H1 (cell line): ENCODE data around the gene COL26A1. TPM values are rescaled to one million over a fixed set of nuclear protein-coding genes. Genes with fewer than 3 reads are reported as not detected.
"Not testable (repeated sequence)": the region's sequence is repeated elsewhere in the genome, so short reads cannot be mapped to it uniquely, and the experiment has no call there.

Experiments
- CTCF ChIA-PET: fragments of 300-600 bp; sonication (Branson Sonifier 250); formaldehyde crosslinking; loops from one replicate; lab custom pipeline; 2021; ENCODE audit not compliant: partially characterized antibody; lab: Charles Lee
- POLR2A ChIA-PET: fragments of 300-600 bp; sonication (Branson Sonifier 250); formaldehyde crosslinking; loops from one replicate; lab custom pipeline; 2021; ENCODE audit warnings: inconsistent platforms; ENCODE audit not compliant: partially characterized antibody; lab: Charles Lee
- DNase-seq, 2 experiments: peaks; one replicate each; pipeline versions ENCODE4 v3.0.0 to v3.0.0-alpha.2; 2010 to 2022; ENCODE audit warnings: low spot score in 2 of 2, low read depth in 1 of 2, mixed read lengths in 1 of 2
- FAIRE-seq: peaks from 2 replicates; lab custom pipeline; 2011; peaks lifted over from hg19 to GRCh38; lab: Jason Lieb, UNC
- H2AFZ ChIP-seq: 2 replicates; pipeline ENCODE4 v1.8.1; 2012; ENCODE audit warnings: low read length, inconsistent platforms
- H2AK5ac ChIP-seq: 2 replicates; pipeline ENCODE4 v1.6.1; 2013; ENCODE audit warnings: low read depth, low read length
- H2BK120ac ChIP-seq: replicated peaks from 2 replicates; pipeline ENCODE3; 2013; ENCODE audit warnings: low read depth, low read length, inconsistent platforms
- H2BK12ac ChIP-seq: 2 replicates; pipeline ENCODE4 v1.6.1; 2013; ENCODE audit warnings: low read depth, low read length
- H2BK15ac ChIP-seq: 2 replicates; pipeline ENCODE4 v1.6.1; 2013; ENCODE audit warnings: low read length
- H2BK20ac ChIP-seq: 2 replicates; pipeline ENCODE4 v1.6.1; 2013; ENCODE audit warnings: low read length
- H2BK5ac ChIP-seq: 2 replicates; pipeline ENCODE4 v1.6.1; 2013; ENCODE audit warnings: low read depth, low read length
- H3K14ac ChIP-seq: 2 replicates; pipeline ENCODE4 v1.6.1; 2013; ENCODE audit warnings: inconsistent platforms; ENCODE audit not compliant: insufficient read length
- H3K18ac ChIP-seq: 2 replicates; pipeline ENCODE4 v1.6.1; 2013; ENCODE audit warnings: low read length; ENCODE audit errors: extremely low read depth
- H3K23ac ChIP-seq: 2 replicates; pipeline ENCODE4 v1.6.1; 2013; ENCODE audit warnings: inconsistent platforms; ENCODE audit not compliant: insufficient read length
- H3K23me2 ChIP-seq: 2 replicates; pipeline ENCODE4 v1.6.1; 2013; ENCODE audit warnings: low read depth, low read length
- H3K27ac ChIP-seq: 2 replicates; pipeline ENCODE4 v1.6.1; 2011; ENCODE audit warnings: low read depth, low read length, inconsistent platforms
- H3K27me3 ChIP-seq, 4 experiments: replicated peaks in 1 of 4; 1 replicate in 1 of 4; 2 replicates in 3 of 4; pipeline versions ENCODE4 v1.6.1 to v1.8.1; 2011 to 2013; ENCODE audit warnings: low read length in 3 of 4, mild to moderate bottlenecking in 3 of 4, inconsistent platforms in 2 of 4, mixed read lengths in 2 of 4, moderate library complexity in 1 of 4; ENCODE audit not compliant: control insufficient read depth in 3 of 4, insufficient read depth in 3 of 4; ENCODE audit errors: extremely low read depth in 1 of 4
- H3K36me3 ChIP-seq, 4 experiments: 2 replicates each; pipeline versions ENCODE4 v1.6.1 to v1.8.1; 2011 to 2013; ENCODE audit warnings: mild to moderate bottlenecking in 4 of 4, low read length in 3 of 4, moderate library complexity in 2 of 4, control low read depth in 1 of 4, inconsistent platforms in 1 of 4; ENCODE audit not compliant: insufficient read depth in 4 of 4, control insufficient read depth in 2 of 4
- H3K4ac ChIP-seq: replicated peaks from 2 replicates; pipeline ENCODE3; 2013; ENCODE audit warnings: low read length, low read depth, mixed read lengths, inconsistent platforms; ENCODE audit not compliant: insufficient read length
- H3K4me1 ChIP-seq, 4 experiments: replicated peaks in 1 of 4; 1 replicate in 1 of 4; 2 replicates in 3 of 4; pipeline versions ENCODE4 v1.6.1 to v1.8.1; 2011 to 2013; ENCODE audit warnings: low read length in 3 of 4, inconsistent platforms in 2 of 4, mixed read lengths in 1 of 4; ENCODE audit not compliant: insufficient read depth in 4 of 4, control insufficient read depth in 3 of 4
- H3K4me2 ChIP-seq, 2 experiments: 2 replicates each; pipeline versions ENCODE4 v1.6.1 to v1.8.1; 2011 to 2013; ENCODE audit warnings: low read depth in 2 of 2, low read length in 2 of 2, control low read depth in 1 of 2, inconsistent platforms in 1 of 2, mild to moderate bottlenecking in 1 of 2; ENCODE audit not compliant: insufficient read depth in 1 of 2
- H3K4me3 ChIP-seq, 4 experiments: fragments of 200-600, 300-600 bp in 1 of 4; sonication (generic), shearing (Covaris generic), sonication (Bioruptor Twin) in 1 of 4; 2 replicates each; pipeline versions ENCODE4 v1.5.1 to v1.8.1; 2011 to 2016; ENCODE audit warnings: low read length in 4 of 4, low read depth in 3 of 4, control low read depth in 2 of 4, inconsistent platforms in 2 of 4, mild to moderate bottlenecking in 2 of 4, mixed read lengths in 1 of 4, moderate library complexity in 1 of 4; ENCODE audit not compliant: insufficient read depth in 2 of 4; ENCODE audit errors: extremely low read depth in 1 of 4
- H3K56ac ChIP-seq: replicated peaks from 2 replicates; pipeline ENCODE3; 2013; ENCODE audit warnings: low read depth, mild to moderate bottlenecking, mixed read lengths, low read length, inconsistent platforms; ENCODE audit not compliant: insufficient read length
- H3K79me1 ChIP-seq: 2 replicates; pipeline ENCODE4 v1.6.1; 2013; ENCODE audit warnings: low read depth, low read length, control low read depth
- H3K79me2 ChIP-seq, 2 experiments: 2 replicates each; pipeline versions ENCODE4 v1.6.1 to v1.8.1; 2012 to 2013; ENCODE audit warnings: low read length in 2 of 2, mild to moderate bottlenecking in 2 of 2, inconsistent platforms in 1 of 2; ENCODE audit not compliant: insufficient read depth in 2 of 2, control insufficient read depth in 1 of 2
- H3K9ac ChIP-seq, 4 experiments: replicated peaks in 1 of 4; 1 replicate in 1 of 4; 2 replicates in 3 of 4; pipeline versions ENCODE4 v1.6.1 to v1.8.1; 2011 to 2013; ENCODE audit warnings: low read depth in 3 of 4, low read length in 3 of 4, control low read depth in 2 of 4, mild to moderate bottlenecking in 2 of 4, moderate library complexity in 2 of 4, inconsistent platforms in 1 of 4; ENCODE audit errors: extremely low read depth in 1 of 4
- H3K9me3 ChIP-seq, 2 experiments: 2 replicates each; pipeline versions ENCODE4 v1.6.1 to v1.8.1; 2012 to 2013; ENCODE audit warnings: mild to moderate bottlenecking in 2 of 2, moderate library complexity in 2 of 2, control low read depth in 1 of 2, inconsistent platforms in 1 of 2, low read depth in 1 of 2, low read length in 1 of 2, mixed read lengths in 1 of 2; ENCODE audit not compliant: insufficient read depth in 2 of 2
- H4K20me1 ChIP-seq, 2 experiments: replicated peaks in 1 of 2; 2 replicates each; pipeline versions ENCODE3 to v1.8.1; 2011 to 2013; ENCODE audit warnings: inconsistent platforms in 2 of 2, low read length in 2 of 2, mild to moderate bottlenecking in 1 of 2; ENCODE audit not compliant: insufficient read depth in 2 of 2, control insufficient read depth in 1 of 2
- H4K5ac ChIP-seq: 2 replicates; pipeline ENCODE4 v1.6.1; 2013; ENCODE audit warnings: low read length, low read depth, mixed read lengths, inconsistent platforms; ENCODE audit not compliant: insufficient read length
- H4K8ac ChIP-seq: 2 replicates; pipeline ENCODE4 v1.8.0; 2013; ENCODE audit warnings: mild to moderate bottlenecking, moderate library complexity, low read length, inconsistent platforms; ENCODE audit not compliant: insufficient read depth; ENCODE audit errors: extremely low read depth
- H4K91ac ChIP-seq: replicated peaks from 2 replicates; pipeline ENCODE3; 2013; ENCODE audit warnings: low read length, mixed read lengths, inconsistent platforms; ENCODE audit not compliant: insufficient read length
- WGBS, 2 experiments: shearing (Covaris generic) in 1 of 2; methylation state at CpG; one replicate each; pipeline versions ENCODE4 v1.1.6 to v1.1.7; 2013 to 2015; ENCODE audit warnings: low lambda C conversion rate in 2 of 2, mixed read lengths in 2 of 2, inconsistent platforms in 1 of 2, low coverage in 1 of 2, missing lambda C conversion rate in 1 of 2; ENCODE audit not compliant: insufficient replicate concordance in 2 of 2, insufficient coverage in 1 of 2, insufficient read length in 1 of 2; ENCODE audit errors: extremely low coverage in 1 of 2, missing lambda C conversion rate in 1 of 2; 5-methylcytosine and 5-hydroxymethylcytosine counted together
- polyA plus RNA-seq, 7 experiments: library from polyadenylated mRNA; depleted of rRNA in 3 of 7; stranded (reverse) in 5 of 7; unstranded in 2 of 7; fragments of >200 nt in 5 of 7; fragments of 200-250 nt in 2 of 7; gene quantifications; 1 replicate in 5 of 7; 2 replicates in 1 of 7; 4 replicates in 1 of 7; pipeline versions ENCODE4 v1.2.1 to v1.2.3, GENCODE V29; 2011 to 2013; ENCODE audit warnings: missing spikeins in 2 of 7, mixed read lengths in 2 of 7
- total RNA-seq: library from RNA; stranded (reverse); fragmentation: NEBNext Ultra II Directional; extraction: Animal tissue kit (Norgen Biotek cat#: 25700); gene quantifications from 2 replicates; pipeline ENCODE4 v1.2.1, GENCODE V29; 2021

Gene COL26A1
- total and polyA plus RNA-seq, 2 of the 8 experiments (the other 6 are each of a cell fraction or from before 2014, with no cell fraction given), result 51.1 to 68.8 TPM

GRCh38 chr7:101434155-101434554, 71.5 kb downstream of the COL26A1 start:
- not testable (repeated sequence) for FAIRE-seq, H3K27me3 ChIP-seq
- POLR2A ChIA-PET, result interaction anchor here (0.6 kb wide), 1 partner anchor 114 kb away, joined by 3 read pairs; no protein-coding TSS in a partner anchor

More at GRCh38 chr7:101434155-101434554, 71.5 kb downstream of the COL26A1 start:
- peaks cover 4 to 19% (median 11%) of the 10 kb centered on the region in 4 experiments for H3K4me1 ChIP-seq
- H3K4me2 ChIP-seq, H4K91ac ChIP-seq, H4K8ac ChIP-seq, H3K9me3 ChIP-seq, H3K4me3 ChIP-seq, H3K79me2 ChIP-seq, DNase-seq, H3K14ac ChIP-seq, H3K79me1 ChIP-seq, H2BK20ac ChIP-seq, H2AFZ ChIP-seq, H3K23ac ChIP-seq, H2BK12ac ChIP-seq, H2AK5ac ChIP-seq, H4K20me1 ChIP-seq, H2BK5ac ChIP-seq, H3K18ac ChIP-seq, H3K23me2 ChIP-seq, H3K56ac ChIP-seq, H4K5ac ChIP-seq, H3K36me3 ChIP-seq, H2BK120ac ChIP-seq, H2BK15ac ChIP-seq, H3K9ac ChIP-seq, H3K27ac ChIP-seq, H3K4ac ChIP-seq: not testable (repeated sequence)
- 66 to 100% methylated on average over 1 to 8 of the region's 8 CpGs for WGBS, 2 experiments
- CTCF ChIA-PET, result interaction anchor here (5.6 kb wide), 1 partner anchor 22 kb away, joined by 39 read pairs; no protein-coding TSS in a partner anchor
